ENCODE data around the gene PFDN6.
A peak's percentile ranks its signal among the peaks of the same experiment; 100 is the strongest.

DNA sequence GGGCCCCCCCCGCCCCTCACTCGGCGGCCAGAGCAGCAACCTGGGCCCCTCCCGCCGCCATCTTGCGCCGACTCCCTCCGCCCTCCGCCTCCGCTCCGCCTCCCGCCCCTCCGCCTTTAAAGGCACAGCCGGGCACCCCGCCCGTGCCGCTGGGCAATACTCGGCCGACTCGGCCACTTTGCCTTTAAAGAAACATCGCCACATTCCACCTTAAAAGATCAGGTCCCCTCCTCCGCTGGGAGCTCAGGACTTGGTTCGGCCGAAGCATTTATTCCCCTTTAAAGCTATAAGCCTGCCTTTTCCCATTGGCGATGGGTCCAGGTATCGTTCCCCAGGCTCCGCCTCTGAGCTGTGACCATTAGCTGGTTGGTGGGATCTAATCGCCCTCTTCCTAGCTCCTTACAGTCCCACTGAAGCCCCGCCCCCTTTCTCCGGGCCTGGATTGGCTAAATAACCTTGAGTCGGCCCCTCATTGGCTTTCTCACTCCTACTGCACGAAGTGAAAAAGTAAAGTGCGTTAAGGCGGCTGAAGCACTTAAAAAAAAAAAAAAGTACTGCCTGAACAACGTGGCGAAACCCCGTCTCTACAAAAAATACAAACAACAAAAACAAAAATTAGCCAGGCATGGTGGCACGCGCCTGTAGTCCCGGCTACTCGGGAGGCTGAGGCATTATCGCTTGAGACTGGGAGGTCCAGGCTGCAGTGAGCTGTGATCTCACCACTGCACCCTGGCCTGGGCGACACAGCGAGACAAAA lies 28.4 kb downstream of the PFDN6 start, which contains the start of gene ZBTB22:
- TF ChIP-seq ARHGAP35 (CRISPR knock-in tag; IDR thresholded peaks at IDR 0.05; ENCODE audit: borderline replicate concordance) (no peak), FOXO1 (CRISPR knock-in tag; IDR thresholded peaks at IDR 0.05) (no peak; the same call in 1 of the 2 replicates), ZNF232 (CRISPR knock-in tag; IDR thresholded peaks at IDR 0.05; ENCODE audit: borderline replicate concordance) (no peak), ZNF292 (CRISPR knock-in tag; IDR thresholded peaks at IDR 0.05; ENCODE audit: borderline replicate concordance, low read depth) (0 out of 2 replicates have a peak, but pooled peaks have one; percentile 14), FOXK1 (CRISPR knock-in tag; IDR thresholded peaks at IDR 0.05; ENCODE audit: borderline replicate concordance, low read depth) (0 out of 2 replicates have a peak, but pooled peaks have one; percentile 12), RAD51 (IDR thresholded peaks at IDR 0.05; ENCODE audit: borderline replicate concordance) (no peak), EP300 (IDR thresholded peaks at IDR 0.05; ENCODE audit: low read depth in 2 of 2, low read length in 2 of 2) (no peak), EP300 (CRISPR knock-in tag; IDR thresholded peaks at IDR 0.05; ENCODE audit: borderline replicate concordance) (no peak), EHMT2 (IDR thresholded peaks at IDR 0.05; ENCODE audit: borderline replicate concordance, low read depth, low read length) (no peak), ZNF629 (CRISPR knock-in tag; conservative IDR thresholded peaks at IDR 0.05) (no peak), HMG20B (CRISPR knock-in tag; conservative IDR thresholded peaks at IDR 0.05) (no peak), GATAD1 (CRISPR knock-in tag; IDR thresholded peaks at IDR 0.05) (peak; percentile 40; the same call in 1 of the 2 replicates), TAF1 (CRISPR knock-in tag; IDR thresholded peaks at IDR 0.05) (peak; percentile 65; the same call in 1 of the 2 replicates)
- TF ChIP-seq, protein P1, sequence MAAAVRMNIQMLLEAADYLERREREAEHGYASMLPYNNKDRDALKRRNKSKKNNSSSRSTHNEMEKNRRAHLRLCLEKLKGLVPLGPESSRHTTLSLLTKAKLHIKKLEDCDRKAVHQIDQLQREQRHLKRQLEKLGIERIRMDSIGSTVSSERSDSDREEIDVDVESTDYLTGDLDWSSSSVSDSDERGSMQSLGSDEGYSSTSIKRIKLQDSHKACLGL (CRISPR knock-in tag; IDR thresholded peaks at IDR 0.05): no peak
